Hematopoietic multipotent progenitor cell treated with erythropoietin and hydrocortisone succinate and interleukin-3 and kit ligand, for 8 days (in vitro differentiated cells): Measurements from ENCODE around the gene FARP1.
"Not testable (repeated sequence)": the region's sequence is repeated elsewhere in the genome, so short reads cannot be mapped to it uniquely, and the experiment has no call there.

Source experiments
- DNase-seq: peaks from one replicate; pipeline ENCODE4 v3.0.0-alpha.2; 2015

The FARP1 gene

GRCh38 chr13:98267080-98267912, 124.4 kb downstream of the FARP1 start:
- DNase-seq = no peak

DNA sequence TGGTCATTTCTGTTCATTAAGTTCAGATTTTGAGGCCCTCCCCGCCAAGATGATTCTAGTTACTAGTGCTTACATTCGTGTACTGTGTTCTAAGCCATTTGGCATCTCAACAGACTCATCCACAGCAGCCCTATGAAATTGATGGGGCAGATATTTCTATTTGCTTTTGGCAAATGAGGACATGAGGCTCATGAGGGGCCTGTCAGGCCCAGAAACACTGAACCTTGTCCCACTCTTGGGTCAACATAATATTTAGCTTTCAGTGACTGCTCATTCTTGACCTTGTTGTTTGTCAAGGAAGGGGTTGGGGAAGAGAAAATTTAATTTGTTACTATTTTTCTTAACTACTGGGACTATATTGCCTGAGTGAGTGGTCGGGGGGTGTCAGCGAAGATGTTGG, 126.5 kb downstream of the FARP1 start:
- no peak for DNase-seq

GRCh38 chr13:98270819-98271218, 127.9 kb downstream of the FARP1 start:
- no peak for DNase-seq

GRCh38 chr13:98271646-98272045, 128.8 kb downstream of the FARP1 start:
- not testable (repeated sequence) for DNase-seq

DNA sequence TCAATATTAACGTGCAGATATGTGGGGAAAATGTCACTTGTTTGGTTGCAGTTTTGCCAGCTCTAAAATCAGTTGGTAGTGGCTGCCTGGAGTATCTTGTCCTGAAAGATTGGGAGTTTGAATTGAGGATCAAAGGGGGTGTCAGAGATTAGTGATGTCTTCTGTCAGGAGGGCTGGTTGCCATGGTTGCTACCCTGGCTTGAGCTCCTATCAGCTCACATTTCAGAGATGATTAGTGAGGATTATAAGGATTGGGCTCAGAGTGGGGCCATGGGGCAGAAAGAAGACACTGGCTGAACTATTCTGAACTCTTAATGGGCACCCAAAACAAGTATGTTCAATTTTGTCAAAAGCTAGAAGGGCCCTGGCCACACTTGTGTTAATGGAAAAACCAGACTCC, 129.7 kb downstream of the FARP1 start:
- DNase-seq = no peak

DNA sequence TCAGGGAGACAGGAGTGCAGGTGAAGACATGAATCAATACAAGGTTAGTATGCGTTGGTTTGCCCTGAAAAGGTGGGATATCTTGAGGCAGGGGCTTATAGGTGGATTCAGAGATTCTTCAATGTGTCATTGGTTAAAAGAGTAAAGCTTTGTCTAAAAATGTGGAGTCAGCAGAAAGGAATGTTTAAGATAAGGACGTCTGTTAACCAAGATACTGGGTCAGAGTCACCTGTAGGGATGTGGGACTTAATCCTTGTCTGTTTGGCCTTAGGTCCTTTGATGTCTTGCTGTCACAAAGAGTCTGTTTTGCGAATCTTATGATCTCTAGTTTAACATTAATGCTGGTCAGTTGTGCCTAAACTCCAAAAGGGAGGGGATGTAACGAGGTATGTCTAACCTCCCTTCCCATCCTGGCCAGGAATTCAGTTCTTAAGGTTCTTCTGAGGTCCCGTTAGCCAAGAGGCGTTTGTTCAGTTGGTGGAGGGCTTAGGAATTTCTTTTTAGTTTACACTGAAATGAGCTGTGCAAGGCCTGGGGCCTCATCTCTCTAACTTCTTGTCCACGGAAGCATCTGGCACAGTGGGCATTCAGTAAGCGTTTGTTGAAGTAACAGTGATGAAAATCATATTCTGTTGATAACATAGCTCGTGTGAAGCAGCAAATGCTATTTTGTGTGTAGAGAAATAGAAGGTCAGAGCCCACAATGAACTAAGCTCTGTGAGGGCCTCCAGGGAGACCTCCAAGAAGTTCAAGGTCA, 130.4 kb downstream of the FARP1 start:
- no peak for DNase-seq

DNA sequence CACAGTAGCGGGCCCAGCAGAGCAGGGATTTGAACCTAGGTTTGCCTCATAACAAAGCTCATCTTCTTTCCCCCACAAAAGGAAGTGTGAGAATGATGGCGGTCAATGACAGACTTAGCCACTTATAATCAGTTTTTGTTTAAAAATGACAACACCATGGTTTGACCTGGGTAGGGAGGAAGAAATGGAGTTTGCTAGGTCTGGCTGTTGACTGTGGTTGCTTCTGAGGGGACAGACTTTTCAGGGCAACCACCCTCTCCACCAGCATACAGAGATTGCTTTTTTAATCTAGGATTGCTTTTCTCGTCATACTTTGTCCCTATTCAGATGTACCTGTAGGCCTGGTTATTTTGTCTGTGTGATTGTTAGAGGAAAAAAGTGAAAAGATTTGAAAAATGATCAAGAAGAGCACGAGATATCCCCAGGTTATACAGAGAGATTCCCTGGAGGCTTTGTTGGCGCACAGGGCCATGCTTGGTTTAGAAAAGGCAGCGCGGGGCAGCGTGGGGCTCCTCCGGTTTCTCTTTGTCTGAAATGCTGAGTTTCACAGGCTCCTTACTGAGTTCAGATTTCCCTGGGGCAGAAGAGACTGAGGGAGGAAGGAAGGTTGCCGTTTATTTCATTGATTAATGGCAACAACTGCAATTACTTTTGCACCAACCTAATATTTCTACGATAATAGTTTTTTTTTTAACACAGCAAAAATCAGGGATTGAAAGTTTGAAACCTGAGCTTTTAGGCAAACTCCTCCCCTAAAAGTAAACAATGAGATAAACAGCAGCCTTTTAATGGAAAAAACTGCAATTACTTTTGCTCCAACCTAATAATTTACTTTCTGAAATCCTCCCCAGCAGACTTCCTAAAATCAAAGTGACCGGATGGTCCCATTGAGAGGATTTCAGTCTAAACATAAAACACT, 131.2 kb downstream of the FARP1 start:
- DNase-seq = no peak

DNA sequence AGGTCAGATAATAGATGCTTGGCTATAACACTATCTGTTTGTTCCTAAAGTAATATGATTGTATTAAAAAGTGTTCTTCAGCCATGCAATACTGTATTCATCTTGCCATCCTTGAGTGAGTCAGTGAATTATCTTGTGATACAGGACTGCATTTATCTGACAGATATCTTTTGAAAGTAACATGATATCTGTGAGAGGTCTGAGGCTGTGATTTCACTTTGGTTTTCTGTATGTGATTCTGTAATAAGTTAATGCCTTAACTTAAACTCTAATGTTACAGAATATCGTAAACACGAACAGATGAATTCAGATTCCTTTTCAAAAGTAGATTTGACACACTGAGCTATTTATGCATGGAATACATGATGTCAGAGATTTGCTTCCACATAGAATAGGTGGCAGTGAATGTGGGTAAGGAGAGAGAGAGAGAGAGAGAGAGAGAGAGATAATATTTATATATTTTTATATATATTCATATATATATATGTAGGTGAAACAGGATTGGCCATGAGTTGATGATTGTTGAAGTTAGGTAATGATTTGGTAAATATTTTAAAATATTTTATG, 132.1 kb downstream of the FARP1 start:
- DNase-seq = no peak

DNA sequence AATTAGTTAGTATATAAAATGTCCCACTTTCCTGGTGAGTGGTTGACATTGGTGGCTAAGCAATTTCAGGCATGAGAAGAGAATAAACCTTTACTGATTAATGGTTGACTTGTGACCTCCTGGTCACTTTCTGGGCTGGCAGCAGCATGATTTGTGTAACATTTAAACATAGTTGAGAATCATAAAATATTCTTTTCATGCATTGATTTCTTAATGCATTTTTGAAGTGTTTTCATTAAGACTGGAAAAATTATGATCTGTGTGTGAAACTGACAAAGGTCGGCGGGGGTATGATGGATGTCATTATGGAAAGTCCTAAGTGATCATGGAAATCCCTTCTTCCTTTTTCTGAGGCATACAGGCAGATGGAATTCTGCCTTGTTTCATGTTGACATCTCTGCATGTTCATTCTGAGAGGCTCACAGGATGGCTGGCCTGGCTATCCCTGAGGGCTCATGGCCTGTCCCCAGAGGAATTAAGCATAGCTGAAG, 132.8 kb downstream of the FARP1 start:
- no peak for DNase-seq

GRCh38 chr13:98276486-98276885, 133.6 kb downstream of the FARP1 start:
- no peak for DNase-seq

- no peak for DNase-seq
These were observed 135.3 kb downstream of the FARP1 start for GRCh38 chr13:98278068-98278724.

GRCh38 chr13:98279473-98280175, 136.7 kb downstream of the FARP1 start:
- DNase-seq = no peak

- DNase-seq = no peak
These were observed 137.2 kb downstream of the FARP1 start for GRCh38 chr13:98280176-98280510.

DNA sequence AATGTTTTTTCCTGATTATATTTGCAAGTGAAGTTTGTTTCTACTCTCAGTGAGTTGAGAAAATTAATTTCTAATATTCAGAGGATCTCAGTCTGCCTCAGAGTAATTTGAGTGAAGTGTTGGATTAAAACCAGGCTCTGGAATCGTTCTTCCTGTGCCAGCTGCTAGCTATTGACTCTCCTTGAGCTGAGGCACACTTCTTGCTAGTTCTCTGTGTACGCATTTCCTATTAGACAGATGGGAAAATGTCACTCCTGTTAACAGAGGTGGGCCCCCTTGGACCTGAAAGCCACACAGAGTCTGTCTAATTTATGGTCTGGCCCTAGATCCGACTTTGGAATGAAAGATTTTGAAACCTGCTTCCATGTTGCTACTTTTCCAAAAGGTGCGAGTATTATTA, 141.8 kb downstream of the FARP1 start:
- no peak for DNase-seq

- no peak for DNase-seq
These were observed 142.4 kb downstream of the FARP1 start for GRCh38 chr13:98285317-98285716.

GRCh38 chr13:98285852-98286594, 143.1 kb downstream of the FARP1 start:
- DNase-seq = no peak

DNA sequence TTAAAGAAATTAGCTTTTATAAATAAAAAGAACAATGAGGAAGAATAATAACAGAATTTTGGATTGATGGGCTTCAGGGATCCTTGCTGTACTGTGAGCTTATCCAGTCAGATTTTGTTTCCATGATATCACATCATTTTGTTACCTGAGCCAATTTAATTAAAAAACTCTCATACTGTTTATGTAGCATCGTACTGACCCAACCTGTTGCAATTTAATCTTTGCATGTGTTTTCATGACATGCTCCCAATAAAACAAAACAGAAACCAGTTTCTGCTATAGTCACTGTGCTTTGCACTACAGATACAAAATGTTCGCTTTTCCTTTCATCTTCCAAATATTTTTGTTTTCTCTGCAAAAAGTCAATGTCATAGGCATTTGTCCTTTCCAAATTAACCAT, 143.9 kb downstream of the FARP1 start:
- no peak for DNase-seq

- no peak for DNase-seq
These were observed 145.3 kb downstream of the FARP1 start for GRCh38 chr13:98288211-98288610.

GRCh38 chr13:98289339-98289945, 146.5 kb downstream of the FARP1 start:
- no peak for DNase-seq

GRCh38 chr13:98290261-98290660, 147.4 kb downstream of the FARP1 start:
- DNase-seq = no peak
